Hepatocyte (in vitro differentiated cells): ENCODE data around the gene C11orf52. TPM values are rescaled to one million over a fixed set of nuclear protein-coding genes. Genes with fewer than 3 reads are reported as not detected.
A peak's percentile ranks its signal among the peaks of the same experiment; 100 is the strongest.

ENCODE experiments used
- DNase-seq: peaks from one replicate; pipeline ENCODE4 v3.0.0-alpha.2; 2016; ENCODE audit warnings: low spot score
- H2AFZ ChIP-seq: fragments of 200-600 bp; sonication (generic); 2 replicates; pipeline ENCODE4 v1.6.0; 2016; ENCODE audit warnings: antibody characterized with exemption, mild to moderate bottlenecking
- H3K27ac ChIP-seq: fragments of 200-600 bp; sonication (generic); 2 replicates; pipeline ENCODE4 v1.5.1; 2016; ENCODE audit warnings: mild to moderate bottlenecking
- H3K27me3 ChIP-seq: fragments of 200-600 bp; sonication (generic); 2 replicates; pipeline ENCODE4 v1.6.1; 2016
- H3K36me3 ChIP-seq: fragments of 200-600 bp; sonication (generic); replicated peaks from 2 replicates; pipeline ENCODE4 v1.5.1; 2016; ENCODE audit warnings: low read depth; ENCODE audit not compliant: insufficient read depth
- H3K4me1 ChIP-seq: fragments of 200-600 bp; sonication (generic); 2 replicates; pipeline ENCODE4 v1.5.1; 2016; ENCODE audit warnings: mild to moderate bottlenecking, moderate library complexity; ENCODE audit not compliant: insufficient read depth
- H3K4me2 ChIP-seq: fragments of 200-600 bp; sonication (generic); 2 replicates; pipeline ENCODE4 v1.6.0; 2016
- H3K4me3 ChIP-seq: fragments of 200-600 bp; sonication (generic); 2 replicates; pipeline ENCODE4 v1.5.1; 2016; ENCODE audit warnings: mild to moderate bottlenecking
- H3K79me2 ChIP-seq: fragments of 200-600 bp; sonication (generic); 2 replicates; pipeline ENCODE4 v1.6.0; 2017; ENCODE audit warnings: mild to moderate bottlenecking
- H3K9me2 ChIP-seq: fragments of 200-600 bp; sonication (generic); replicated peaks from 2 replicates; pipeline ENCODE4 v1.6.0; 2017; ENCODE audit warnings: mild to moderate bottlenecking; ENCODE audit not compliant: insufficient read depth
- H3K9me3 ChIP-seq: fragments of 200-600 bp; sonication (generic); 2 replicates; pipeline ENCODE4 v1.5.1; 2016; ENCODE audit warnings: low read depth, mild to moderate bottlenecking
- H4K20me1 ChIP-seq: fragments of 200-600 bp; sonication (generic); 2 replicates; pipeline ENCODE4 v1.6.0; 2016; ENCODE audit warnings: mild to moderate bottlenecking; ENCODE audit not compliant: insufficient read depth, poor library complexity, severe bottlenecking
- CTCF ChIP-seq: fragments of 200-600 bp; sonication (generic); IDR thresholded peaks from 2 replicates; pipeline ENCODE4 v1.5.1; 2016; ENCODE audit warnings: antibody characterized with exemption, mild to moderate bottlenecking; ENCODE audit not compliant: poor library complexity
- EZH2 ChIP-seq: fragments of 200-600 bp; sonication (generic); IDR thresholded peaks from 2 replicates; pipeline ENCODE4 v1.6.1; 2016; ENCODE audit warnings: antibody characterized with exemption, mild to moderate bottlenecking, borderline replicate concordance
- EZH2phosphoT487 ChIP-seq: fragments of 200-600 bp; sonication (generic); IDR thresholded peaks from one replicate; pipeline ENCODE4 v1.6.1; 2018; ENCODE audit warnings: antibody characterized with exemption, mild to moderate bottlenecking, low read depth, moderate library complexity; ENCODE audit not compliant: unreplicated experiment, severe bottlenecking
- WGBS: methylation state at CpG from one replicate; pipeline ENCODE4 v1.1.6; 2016; ENCODE audit warnings: low lambda C conversion rate; ENCODE audit errors: missing lambda C conversion rate; 5-methylcytosine and 5-hydroxymethylcytosine counted together
- polyA plus RNA-seq: library from polyadenylated mRNA; unstranded; fragments of >200 nt; fragmentation: Nextera tagmentation; extraction: Ambion mirVana; gene quantifications from 2 replicates; pipeline ENCODE4 v1.2.1, GENCODE V29; 2016
- total RNA-seq: library from RNA; depleted of rRNA; stranded (reverse); fragments of >200 nt; gene quantifications from 2 replicates; pipeline ENCODE4 v1.2.3, GENCODE V29; 2014

C11orf52 gene
- total and polyA plus RNA-seq, 2 experiments from 2014 or later: 14.8 to 23.7 TPM

- Histone ChIP-seq H3K4me2 (no peak overlapping the region), H3K9me3 (no peaks in the 10 kb centered on the region), H4K20me1 (no peaks in the 10 kb centered on the region), H3K79me2 (peaks cover 20% of the 10 kb centered on the region), H2AFZ (no peak overlapping the region), H3K36me3 (no peaks in the 10 kb centered on the region), H3K9me2 (no peaks in the 10 kb centered on the region), H3K27ac (peak overlapping the region; percentile 95), H3K4me3 (no peak overlapping the region), H3K4me1 (peaks cover 22% of the 10 kb centered on the region), H3K27me3 (no peaks in the 10 kb centered on the region)
- TF ChIP-seq EZH2phosphoT487 (no peak), CTCF (no peak), EZH2 (no peak)
- WGBS: 87% methylated on average over 2 of the region's 2 CpGs
- no peak for DNase-seq
Observed at GRCh38 chr11:111917312-111917711, 1.4 kb upstream of the C11orf52 start.

GRCh38 chr11:111917788-111918187 is 925 bp upstream of the C11orf52 start:
- Histone ChIP-seq H3K4me2 (peak overlapping the region; percentile 80), H3K27ac (peak overlapping the region; percentile 95), H2AFZ (peak overlapping the region; percentile 87), H3K9me2 (no peaks in the 10 kb centered on the region), H3K4me1 (peaks cover 22% of the 10 kb centered on the region), H3K79me2 (peaks cover 20% of the 10 kb centered on the region), H3K4me3 (no peak overlapping the region), H3K27me3 (no peaks in the 10 kb centered on the region), H3K36me3 (no peaks in the 10 kb centered on the region), H3K9me3 (no peaks in the 10 kb centered on the region), H4K20me1 (no peaks in the 10 kb centered on the region)
- no peak for TF ChIP-seq EZH2
- no peak for TF ChIP-seq EZH2phosphoT487
- no peak for DNase-seq
- WGBS: 90% methylated on average over 3 of the region's 3 CpGs

- TF ChIP-seq EZH2phosphoT487 (no peak), EZH2 (no peak), CTCF (no peak)
- Histone ChIP-seq H3K36me3 (no peaks in the 10 kb centered on the region), H2AFZ (no peak overlapping the region), H4K20me1 (no peaks in the 10 kb centered on the region), H3K4me1 (peaks cover 43% of the 10 kb centered on the region), H3K9me2 (no peaks in the 10 kb centered on the region), H3K9me3 (no peaks in the 10 kb centered on the region), H3K4me3 (no peak overlapping the region), H3K4me2 (no peak overlapping the region), H3K27me3 (no peaks in the 10 kb centered on the region), H3K79me2 (peaks cover 20% of the 10 kb centered on the region), H3K27ac (no peak overlapping the region)
- DNase-seq: no peak
- 63% methylated on average over 2 of the region's 2 CpGs for WGBS
Observed at GRCh38 chr11:111920908-111921307, 2.2 kb downstream of the C11orf52 start.

DNA sequence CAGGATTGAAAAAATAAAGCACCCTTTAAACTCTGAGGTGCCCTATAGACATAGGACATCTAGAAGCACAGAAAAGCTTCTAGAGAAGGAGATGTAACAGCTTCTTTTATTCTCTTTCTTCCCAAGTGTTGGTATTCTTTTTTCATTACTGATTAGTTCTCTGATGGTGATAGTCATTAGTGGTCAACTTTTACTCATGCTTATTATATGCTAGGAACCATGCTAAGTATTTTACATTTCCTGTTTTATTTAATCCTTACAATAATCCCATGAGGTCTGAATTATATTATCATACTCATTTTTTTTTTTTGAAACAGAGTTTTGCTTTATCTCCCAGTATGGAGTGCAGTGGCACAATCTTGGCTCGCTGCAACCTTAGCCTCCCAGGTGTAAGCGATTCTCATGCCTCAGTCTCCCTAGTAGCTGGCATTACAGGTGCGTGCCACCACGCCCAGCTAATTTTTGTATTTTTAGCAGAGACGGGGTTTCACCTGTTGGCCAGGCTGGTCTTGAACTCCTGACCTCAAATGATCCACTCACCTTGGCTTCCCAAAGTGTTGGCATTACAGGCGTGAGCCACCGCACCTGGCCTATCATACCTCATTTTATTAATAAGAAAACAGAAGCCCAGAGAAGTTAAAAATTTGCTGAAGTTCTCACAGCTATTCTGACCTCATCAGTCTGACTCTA is 3.0 kb downstream of the C11orf52 start:
- Histone ChIP-seq H3K4me1 (peaks cover 49% of the 10 kb centered on the region), H3K9me2 (no peaks in the 10 kb centered on the region), H3K27ac (no peak overlapping the region), H3K9me3 (no peaks in the 10 kb centered on the region), H3K4me2 (no peak overlapping the region), H3K4me3 (no peak overlapping the region), H3K27me3 (no peaks in the 10 kb centered on the region), H3K36me3 (no peaks in the 10 kb centered on the region), H3K79me2 (peaks cover 20% of the 10 kb centered on the region), H4K20me1 (no peaks in the 10 kb centered on the region), H2AFZ (no peak overlapping the region)
- 95% methylated on average over 7 of the region's 7 CpGs for WGBS
- no peak for DNase-seq
- TF ChIP-seq CTCF (no peak), EZH2phosphoT487 (no peak), EZH2 (no peak)
